H9 (cell line): ENCODE measurements around the gene SIGLEC1. TPM values are rescaled to one million over a fixed set of nuclear protein-coding genes. Genes with fewer than 3 reads are reported as not detected.

ENCODE experiments used
- DNase-seq: peaks from one replicate; pipeline ENCODE4 v3.0.0-alpha.2; 2017
- H2AFZ ChIP-seq: one replicate; pipeline ENCODE4 v1.6.1; 2013; ENCODE audit warnings: mild to moderate bottlenecking, low read length, control low read depth, moderate library complexity
- H2AK5ac ChIP-seq: 2 replicates; pipeline ENCODE4 v1.6.1; 2013; ENCODE audit warnings: low read length, control low read depth, mixed read lengths; ENCODE audit not compliant: insufficient read length
- H2BK120ac ChIP-seq: one replicate; pipeline ENCODE4 v1.6.1; 2013; ENCODE audit warnings: low read depth, mild to moderate bottlenecking, low read length, control low read depth, inconsistent platforms; ENCODE audit not compliant: poor library complexity, severe bottlenecking
- H2BK12ac ChIP-seq: 2 replicates; pipeline ENCODE4 v1.6.1; 2013; ENCODE audit warnings: low read length, control low read depth, mixed read lengths, low read depth; ENCODE audit not compliant: insufficient read length
- H2BK15ac ChIP-seq: 2 replicates; pipeline ENCODE4 v1.6.1; 2013; ENCODE audit warnings: low read depth, low read length, control low read depth
- H2BK20ac ChIP-seq: one replicate; pipeline ENCODE4 v1.6.1; 2013; ENCODE audit warnings: low read depth, mild to moderate bottlenecking, low read length, control low read depth, inconsistent platforms; ENCODE audit not compliant: poor library complexity, severe bottlenecking
- H2BK5ac ChIP-seq: 2 replicates; pipeline ENCODE4 v1.6.1; 2013; ENCODE audit warnings: low read length, control low read depth, mixed read lengths; ENCODE audit not compliant: insufficient read length
- H3K14ac ChIP-seq: 2 replicates; pipeline ENCODE4 v1.6.1; 2013; ENCODE audit warnings: low read length, control low read depth; ENCODE audit not compliant: insufficient read depth
- H3K18ac ChIP-seq: 2 replicates; pipeline ENCODE4 v1.6.1; 2013; ENCODE audit warnings: low read depth, mild to moderate bottlenecking, mixed read lengths, low read length, control low read depth; ENCODE audit not compliant: insufficient read length
- H3K23ac ChIP-seq: 2 replicates; pipeline ENCODE4 v1.6.1; 2013; ENCODE audit warnings: low read length, control low read depth, mixed read lengths, low read depth; ENCODE audit not compliant: insufficient read length
- H3K23me2 ChIP-seq: 2 replicates; pipeline ENCODE4 v1.6.1; 2013; ENCODE audit warnings: low read depth, mild to moderate bottlenecking, mixed read lengths, low read length, control low read depth; ENCODE audit not compliant: insufficient read length, poor library complexity, severe bottlenecking
- H3K27ac ChIP-seq: 2 replicates; pipeline ENCODE4 v1.5.1; 2013; ENCODE audit warnings: low read length, control low read depth, mixed read lengths, low read depth; ENCODE audit not compliant: insufficient read length
- H3K27me3 ChIP-seq: 2 replicates; pipeline ENCODE4 v1.6.1; 2013; ENCODE audit warnings: low read length, control low read depth, inconsistent platforms; ENCODE audit not compliant: insufficient read depth
- H3K4ac ChIP-seq: 2 replicates; pipeline ENCODE4 v1.6.1; 2013; ENCODE audit warnings: low read depth, mild to moderate bottlenecking, control low read depth, inconsistent platforms, low read length, moderate library complexity
- H3K4me1 ChIP-seq: 2 replicates; pipeline ENCODE4 v1.6.1; 2013; ENCODE audit warnings: low read length, control low read depth, inconsistent platforms; ENCODE audit not compliant: insufficient read depth
- H3K4me2 ChIP-seq: 2 replicates; pipeline ENCODE4 v1.6.1; 2013; ENCODE audit warnings: low read length, control low read depth, mixed read lengths; ENCODE audit not compliant: insufficient read length, insufficient read depth
- H3K56ac ChIP-seq: 2 replicates; pipeline ENCODE4 v1.6.1; 2013; ENCODE audit warnings: low read depth, mild to moderate bottlenecking, mixed read lengths, low read length, control low read depth; ENCODE audit not compliant: insufficient read length
- H3K79me1 ChIP-seq: 2 replicates; pipeline ENCODE4 v1.6.1; 2013; ENCODE audit warnings: low read depth, mild to moderate bottlenecking, moderate library complexity, low read length, control low read depth, inconsistent platforms; ENCODE audit not compliant: insufficient read depth, poor library complexity, severe bottlenecking
- H3K79me2 ChIP-seq: 2 replicates; pipeline ENCODE4 v1.6.1; 2013; ENCODE audit warnings: low read length, control low read depth, inconsistent platforms; ENCODE audit not compliant: insufficient read depth
- H3K9ac ChIP-seq: 2 replicates; pipeline ENCODE4 v1.6.1; 2013; ENCODE audit warnings: low read length, control low read depth, mixed read lengths; ENCODE audit not compliant: insufficient read length; ENCODE audit errors: extremely low read depth
- H3K9me3 ChIP-seq: one replicate; pipeline ENCODE4 v1.6.1; 2013; ENCODE audit warnings: low read depth, low read length, inconsistent platforms; ENCODE audit not compliant: control insufficient read depth
- H3T11ph ChIP-seq: one replicate; pipeline ENCODE4 v1.6.1; 2013; ENCODE audit warnings: mild to moderate bottlenecking, low read length, control low read depth, inconsistent platforms
- H4K20me1 ChIP-seq: one replicate; pipeline ENCODE4 v1.6.1; 2013; ENCODE audit not compliant: control insufficient read depth, insufficient read length, insufficient read depth
- H4K5ac ChIP-seq: 2 replicates; pipeline ENCODE4 v1.6.1; 2013; ENCODE audit warnings: low read depth, mild to moderate bottlenecking, mixed read lengths, low read length, control low read depth; ENCODE audit not compliant: insufficient read length
- H4K8ac ChIP-seq: replicated peaks from 2 replicates; pipeline ENCODE4 v1.6.1; 2013; ENCODE audit warnings: low read length, control low read depth, mixed read lengths, low read depth; ENCODE audit not compliant: insufficient read length
- H4K91ac ChIP-seq: 2 replicates; pipeline ENCODE4 v1.6.1; 2013; ENCODE audit warnings: low read depth, mild to moderate bottlenecking, moderate library complexity, mixed read lengths, low read length, control low read depth; ENCODE audit not compliant: insufficient read length
- H3K27ac Mint-ChIP-seq, 3 experiments: 2 replicates in 2 of 3; 3 replicates in 1 of 3; pipeline ENCODE4 v1.8.0; 2020 to 2021; ENCODE audit warnings: mixed read lengths in 3 of 3, mild to moderate bottlenecking in 1 of 3, moderate library complexity in 1 of 3
- H3K27me3 Mint-ChIP-seq: 2 replicates; pipeline ENCODE4 v1.8.0; 2021; ENCODE audit warnings: low read depth, mild to moderate bottlenecking, moderate library complexity, mixed read lengths
- H3K36me3 Mint-ChIP-seq, 3 experiments: 2 replicates in 2 of 3; 3 replicates in 1 of 3; pipeline ENCODE4 v1.8.0; 2020 to 2021; ENCODE audit warnings: low read depth in 3 of 3, mixed read lengths in 3 of 3; ENCODE audit not compliant: insufficient read depth in 1 of 3
- H3K4me1 Mint-ChIP-seq, 2 experiments: 2 replicates each; pipeline ENCODE4 v1.8.0; 2020; ENCODE audit warnings: mixed read lengths in 2 of 2
- H3K4me3 Mint-ChIP-seq, 2 experiments: 2 replicates in 1 of 2; 3 replicates in 1 of 2; pipeline ENCODE4 v1.8.0; 2020 to 2021; ENCODE audit warnings: mild to moderate bottlenecking in 2 of 2, mixed read lengths in 2 of 2, moderate library complexity in 1 of 2
- H3K9me3 Mint-ChIP-seq, 2 experiments: 2 replicates in 1 of 2; 3 replicates in 1 of 2; pipeline ENCODE4 v1.8.0; 2020; ENCODE audit warnings: mild to moderate bottlenecking in 2 of 2, mixed read lengths in 2 of 2, moderate library complexity in 1 of 2
- CTCF ChIP-seq: fragments of 200-600 bp; sonication (generic); conservative IDR thresholded peaks from 3 replicates; pipeline ENCODE4 v1.8.0; 2021; ENCODE audit warnings: antibody characterized with exemption, mild to moderate bottlenecking
- WGBS: extraction: QIAGEN DNeasy Blood & Tissue Kit; methylation state at CpG from one replicate; pipeline ENCODE4 v1.1.7; 2013; ENCODE audit warnings: missing lambda C conversion rate, low lambda C conversion rate, mixed read lengths; ENCODE audit not compliant: insufficient read length; ENCODE audit errors: extremely low coverage; 5-methylcytosine and 5-hydroxymethylcytosine counted together
- total RNA-seq: library from RNA; stranded (reverse); gene quantifications from 2 replicates; pipeline ENCODE4 v1.2.1, GENCODE V29; 2021

SIGLEC1 gene
- total RNA-seq, 1 experiment from 2014 or later: not detected

- DNase-seq: no peak
- no peaks in the 10 kb centered on the region for H4K20me1 ChIP-seq
- H4K91ac ChIP-seq: no peak overlapping the region
- H2BK12ac ChIP-seq: no peak overlapping the region
- H3T11ph ChIP-seq: no peak overlapping the region
- no peak overlapping the region for H2AK5ac ChIP-seq
- H2BK120ac ChIP-seq: no peak overlapping the region
- H3K9ac ChIP-seq: no peak overlapping the region
- H2BK15ac ChIP-seq: no peak overlapping the region
- H3K23ac ChIP-seq: no peak overlapping the region
- no peak overlapping the region for H2AFZ ChIP-seq
- peaks cover 17 to 26% of the 10 kb centered on the region in 2 experiments for H3K4me1 Mint-ChIP-seq
- H3K23me2 ChIP-seq: no peaks in the 10 kb centered on the region
- H3K9me3 Mint-ChIP-seq: peaks cover 0 to 4% of the 10 kb centered on the region in 2 experiments; a peak in 1 of 5 replicates
- H3K27me3 ChIP-seq: 0 out of 2 replicates have a peak, but pooled peaks cover 2% of the 10 kb centered on the region
- no peak overlapping the region for H2BK20ac ChIP-seq
- H3K18ac ChIP-seq: no peak overlapping the region
- H3K79me1 ChIP-seq: no peaks in the 10 kb centered on the region
- H3K4me3 Mint-ChIP-seq: no peak overlapping the region
- peaks cover 25% of the 10 kb centered on the region for H3K27me3 Mint-ChIP-seq
- no CpG with 5 or more reads among the region's 10 CpGs for whole genome bisulfite sequencing
- no peak overlapping the region for H3K4ac ChIP-seq
- H3K4me2 ChIP-seq: no peak overlapping the region
- no peak overlapping the region for H3K27ac ChIP-seq
- no peak overlapping the region for H4K8ac ChIP-seq
- no peaks in the 10 kb centered on the region for H3K9me3 ChIP-seq
- H2BK5ac ChIP-seq: no peak overlapping the region
- H4K5ac ChIP-seq: no peak overlapping the region
- no peak overlapping the region for H3K14ac ChIP-seq
- no peak overlapping the region for H3K27ac Mint-ChIP-seq
- no peak overlapping the region for H3K56ac ChIP-seq
- no peak for TF ChIP-seq CTCF
- H3K79me2 ChIP-seq: no peaks in the 10 kb centered on the region
- H3K36me3 Mint-ChIP-seq: 0 out of 7 replicates have a peak, but pooled peaks cover 0 to 3% (median 0%) of the 10 kb centered on the region in 3 experiments
- no peaks in the 10 kb centered on the region for H3K4me1 ChIP-seq
These were observed 41.5 kb downstream of the SIGLEC1 start for GRCh38 chr20:3670945-3671344.
